Stimulated activated CD8-positive, alpha-beta memory T cell treated with anti-CD3 and anti-CD28 coated beads, Interleukin-7, amount 100 ng/mL, for 1 hour (primary cell): ENCODE data around the gene SNRNP35.
"Not testable (repeated sequence)": the region's sequence is repeated elsewhere in the genome, so short reads cannot be mapped to it uniquely, and the experiment has no call there.

Experiments
- DNase-seq, 2 donors: peaks; one replicate each; pipeline ENCODE4 v3.0.0-alpha.2; 2020; ENCODE audit warnings: low read depth in 2 of 2

SNRNP35 gene

GRCh38 chr12:123489580-123489979, 31.6 kb downstream of the SNRNP35 start:
- no peak for DNase-seq

GRCh38 chr12:123490089-123490488, 32.1 kb downstream of the SNRNP35 start:
- DNase-seq = no peak

GRCh38 chr12:123491056-123491455, 33.1 kb downstream of the SNRNP35 start:
- DNase-seq = no peak

- no peak for DNase-seq
These were observed 33.5 kb downstream of the SNRNP35 start for GRCh38 chr12:123491481-123491880.

GRCh38 chr12:123492339-123493039, 34.5 kb downstream of the SNRNP35 start:
- DNase-seq = not testable (repeated sequence)

GRCh38 chr12:123494124-123494851, 36.3 kb downstream of the SNRNP35 start:
- no peak for DNase-seq

- no peak for DNase-seq
These were observed 39.1 kb downstream of the SNRNP35 start for GRCh38 chr12:123497065-123497464.

- no peak for DNase-seq
These were observed 40.3 kb downstream of the SNRNP35 start for GRCh38 chr12:123498126-123498825.

GRCh38 chr12:123499332-123499731, 41.4 kb downstream of the SNRNP35 start:
- no peak for DNase-seq

GRCh38 chr12:123502163-123502704, 44.3 kb downstream of the SNRNP35 start:
- DNase-seq = no peak

GRCh38 chr12:123506059-123506842, 48.3 kb downstream of the SNRNP35 start:
- no peak for DNase-seq

- DNase-seq = no peak
These were observed 48.9 kb downstream of the SNRNP35 start for GRCh38 chr12:123506843-123507236.

GRCh38 chr12:123512838-123513665, 55.1 kb downstream of the SNRNP35 start:
- DNase-seq = no peak

- no peak for DNase-seq
These were observed 55.9 kb downstream of the SNRNP35 start for GRCh38 chr12:123513805-123514204.

GRCh38 chr12:123514582-123515221, 56.8 kb downstream of the SNRNP35 start:
- not testable (repeated sequence) for DNase-seq

GRCh38 chr12:123516216-123516780, 58.4 kb downstream of the SNRNP35 start:
- no peak for DNase-seq
